Prostate gland (tissue), 2 donors: Measurements from ENCODE around the gene ATXN10. TPM values are rescaled to one million over a fixed set of nuclear protein-coding genes. Genes with fewer than 3 reads are reported as not detected.

ENCODE experiments used
- DNase-seq: peaks from one replicate; pipeline ENCODE4 v3.0.0-alpha.2; 2019; ENCODE audit warnings: low spot score
- H3K27ac ChIP-seq, 2 donors: fragments of 200-600 bp; sonication (generic); 2 replicates each; pipeline ENCODE4 v1.5.1; 2017 to 2019
- H3K27me3 ChIP-seq: fragments of 200-600 bp; sonication (generic); replicated peaks from 2 replicates; pipeline ENCODE4 v1.5.1; 2019; ENCODE audit not compliant: insufficient read depth
- H3K36me3 ChIP-seq, 2 donors: fragments of 200-600 bp; sonication (generic); 1 replicate in 1 of 2; 2 replicates in 1 of 2; pipeline versions ENCODE4 v1.5.1 to v1.8.1; 2017 to 2019
- H3K4me1 ChIP-seq: fragments of 200-600 bp; sonication (generic); replicated peaks from 2 replicates; pipeline ENCODE4 v1.5.1; 2019
- H3K4me3 ChIP-seq, 2 donors: fragments of 200-600 bp; sonication (generic); 2 replicates each; pipeline ENCODE4 v1.5.1; 2017 to 2019
- H3K9me3 ChIP-seq: fragments of 200-600 bp; sonication (generic); 2 replicates; pipeline ENCODE4 v1.5.1; 2017
- CTCF ChIP-seq, 4 experiments: fragments of 200-600 bp in 2 of 4; fragments of 450-650 bp in 2 of 4; sonication (generic) in 2 of 4; IDR thresholded peaks; 1 replicate in 3 of 4; 2 replicates in 1 of 4; pipeline ENCODE4 v1.5.1; 2016 to 2019; ENCODE audit warnings: antibody characterized with exemption in 4 of 4, mild to moderate bottlenecking in 2 of 4, moderate library complexity in 2 of 4
- POLR2A ChIP-seq: fragments of 450-650 bp; IDR thresholded peaks from one replicate; pipeline ENCODE4 v1.6.1; 2016; ENCODE audit warnings: antibody characterized with exemption, mild to moderate bottlenecking
- POLR2AphosphoS5 ChIP-seq: sonication (generic); formaldehyde crosslinking; IDR thresholded peaks from one replicate; pipeline ENCODE4 v1.6.1; 2017; ENCODE audit warnings: antibody characterized with exemption
- WGBS: methylation state at CpG from one replicate; pipeline ENCODE4 v1.1.5; 2018; 5-methylcytosine and 5-hydroxymethylcytosine counted together
- intact Hi-C: fragments of 100-400 bp; cut with DNase I; formaldehyde crosslinking; loops from one replicate; pipeline ENCODE4 v1.14.2; 2022
- total RNA-seq, 2 donors: library from RNA; depleted of rRNA; stranded (reverse); fragments of >200 nt; gene quantifications; one replicate each; pipeline ENCODE4 v1.1.0, GENCODE V29; 2016

The ATXN10 gene
- total RNA-seq, 2 donors from 2014 or later, result 125 to 148 TPM

GRCh38 chr22:45731041-45731797, 59.6 kb downstream of the ATXN10 start:
- WGBS, result 80% methylated on average over 8 of the region's 8 CpGs
- H3K9me3 ChIP-seq, result no peaks in the 10 kb centered on the region
- no peak overlapping the region for H3K4me3 ChIP-seq
- intact Hi-C loops, result no loop called here
- H3K4me1 ChIP-seq, result no peaks in the 10 kb centered on the region
- no peaks in the 10 kb centered on the region for H3K27me3 ChIP-seq
- DNase-seq, result no peak
- no peaks in the 10 kb centered on the region for H3K36me3 ChIP-seq
- TF ChIP-seq POLR2A (no peak), POLR2AphosphoS5 (no peak), CTCF (IDR thresholded peaks at IDR 0.05) (no peak)
- no peak overlapping the region for H3K27ac ChIP-seq

GRCh38 chr22:45731798-45732495, 60.3 kb downstream of the ATXN10 start:
- H3K27me3 ChIP-seq, result no peaks in the 10 kb centered on the region
- H3K4me3 ChIP-seq, result no peak overlapping the region
- TF ChIP-seq CTCF (IDR thresholded peaks at IDR 0.05), result peak in 3 of 4 experiments; percentile 15 to 45 (median 39)
- no peak for TF ChIP-seq POLR2AphosphoS5
- H3K4me1 ChIP-seq, result no peaks in the 10 kb centered on the region
- H3K27ac ChIP-seq, result no peak overlapping the region
- intact Hi-C loops, result no loop called here
- DNase-seq, result no peak
- WGBS, result 76% methylated on average over 7 of the region's 7 CpGs
- H3K36me3 ChIP-seq, result no peaks in the 10 kb centered on the region
- H3K9me3 ChIP-seq, result no peaks in the 10 kb centered on the region

- no peaks in the 10 kb centered on the region for H3K36me3 ChIP-seq
Observed at GRCh38 chr22:45735273-45735672, 63.6 kb downstream of the ATXN10 start.

GRCh38 chr22:45738206-45738605, 66.6 kb downstream of the ATXN10 start:
- Histone ChIP-seq H3K27ac (no peak overlapping the region), H3K4me1 (no peaks in the 10 kb centered on the region), H3K4me3 (no peak overlapping the region), H3K27me3 (no peaks in the 10 kb centered on the region), H3K36me3 (no peaks in the 10 kb centered on the region), H3K9me3 (no peaks in the 10 kb centered on the region)
- 90% methylated on average over 1 of the region's 1 CpG for WGBS
- intact Hi-C loops, result no loop called here
- no peak for DNase-seq
- no peak for TF ChIP-seq POLR2A
- TF ChIP-seq CTCF (IDR thresholded peaks at IDR 0.05), result no peak
- no peak for TF ChIP-seq POLR2AphosphoS5

More at GRCh38 chr22:45735273-45735672, 63.6 kb downstream of the ATXN10 start:
- H3K4me3 ChIP-seq, result no peak overlapping the region
- no peaks in the 10 kb centered on the region for H3K4me1 ChIP-seq
- intact Hi-C loops, result no loop called here
- H3K9me3 ChIP-seq, result no peaks in the 10 kb centered on the region
- H3K27me3 ChIP-seq, result no peaks in the 10 kb centered on the region
- no peak for TF ChIP-seq POLR2AphosphoS5
- TF ChIP-seq CTCF (IDR thresholded peaks at IDR 0.05), result no peak
- no peak for TF ChIP-seq POLR2A
- no peak overlapping the region for H3K27ac ChIP-seq
- no peak for DNase-seq
- WGBS, result 96% methylated on average over 3 of the region's 3 CpGs
